Muscle layer of duodenum (tissue), 2 donors: Measurements from ENCODE around the gene LDLRAD2.

Experiments used
- H3K27ac ChIP-seq: one replicate; pipeline ENCODE4 v1.7.0; 2013; ENCODE audit warnings: mild to moderate bottlenecking, low read length
- H3K27me3 ChIP-seq: one replicate; pipeline ENCODE4 v1.7.0; 2013; ENCODE audit warnings: low read depth, mild to moderate bottlenecking, control low read depth, low read length
- H3K36me3 ChIP-seq, 2 donors: one replicate each; pipeline ENCODE4 v1.7.0; 2013; ENCODE audit warnings: low read length in 2 of 2, control low read depth in 1 of 2, mild to moderate bottlenecking in 1 of 2; ENCODE audit not compliant: insufficient read depth in 2 of 2, control insufficient read depth in 1 of 2
- H3K4me1 ChIP-seq, 2 donors: one replicate each; pipeline ENCODE4 v1.7.0; 2013; ENCODE audit warnings: low read length in 2 of 2, mild to moderate bottlenecking in 2 of 2, control low read depth in 1 of 2, moderate library complexity in 1 of 2; ENCODE audit not compliant: insufficient read depth in 2 of 2, control insufficient read depth in 1 of 2
- H3K4me3 ChIP-seq, 2 donors: one replicate each; pipeline ENCODE4 v1.7.0; 2013; ENCODE audit warnings: low read length in 2 of 2, low read depth in 1 of 2, mild to moderate bottlenecking in 1 of 2
- H3K9me3 ChIP-seq, 2 donors: one replicate each; pipeline ENCODE4 v1.7.0; 2013; ENCODE audit warnings: low read length in 2 of 2, control low read depth in 1 of 2, mild to moderate bottlenecking in 1 of 2; ENCODE audit not compliant: control insufficient read depth in 1 of 2
- donor health status: healthy.

LDLRAD2 gene

DNA sequence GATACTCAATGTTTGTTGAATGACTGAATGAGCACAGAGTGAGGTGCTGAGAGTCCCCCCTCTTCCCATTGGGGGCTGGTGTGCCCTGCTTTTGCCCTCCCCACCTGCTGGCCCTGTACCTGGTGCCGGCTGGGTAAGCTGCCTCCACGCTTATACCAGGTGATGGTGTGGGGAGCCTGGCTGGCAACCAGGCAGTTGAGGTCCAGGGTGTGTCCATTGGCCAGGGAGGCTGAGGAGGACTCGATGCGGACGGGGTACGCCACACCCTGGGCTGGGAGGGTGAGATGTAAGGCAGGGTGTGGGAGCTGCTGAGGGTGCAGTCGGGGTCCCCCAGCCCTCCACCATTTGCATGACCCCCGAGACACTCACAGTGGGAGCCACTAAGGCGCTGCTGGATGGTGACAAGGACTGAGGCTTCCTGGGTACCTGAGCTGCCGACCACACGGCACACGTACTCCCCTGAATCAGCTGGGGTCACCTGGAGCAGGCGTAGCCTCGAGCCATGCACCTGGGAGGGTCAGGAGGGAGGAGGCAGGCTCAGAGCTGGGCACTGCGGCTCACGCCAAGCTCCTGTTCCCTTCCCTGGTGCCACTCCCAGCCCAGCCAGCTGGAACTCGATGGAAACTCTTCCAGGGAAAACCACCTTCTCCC is 36.6 kb downstream of the LDLRAD2 start:
- Histone ChIP-seq H3K36me3 (peaks cover 52 to 86% of the 10 kb centered on the region in 2 donors), H3K27ac (no peak overlapping the region), H3K27me3 (no peaks in the 10 kb centered on the region), H3K4me3 (no peak overlapping the region), H3K9me3 (no peaks in the 10 kb centered on the region), H3K4me1 (no peaks in the 10 kb centered on the region)

- H3K27me3 ChIP-seq: no peaks in the 10 kb centered on the region
- H3K36me3 ChIP-seq: peaks cover 48 to 88% of the 10 kb centered on the region in 2 donors
- H3K9me3 ChIP-seq: no peaks in the 10 kb centered on the region
- no peak overlapping the region for H3K27ac ChIP-seq
- H3K4me3 ChIP-seq: no peak overlapping the region
- H3K4me1 ChIP-seq: no peaks in the 10 kb centered on the region
These were observed 38.0 kb downstream of the LDLRAD2 start for GRCh38 chr1:21849909-21850576.

- Histone ChIP-seq H3K9me3 (no peaks in the 10 kb centered on the region), H3K4me1 (no peaks in the 10 kb centered on the region), H3K27ac (no peak overlapping the region), H3K36me3 (peaks cover 44 to 91% of the 10 kb centered on the region in 2 donors), H3K4me3 (no peak overlapping the region), H3K27me3 (no peaks in the 10 kb centered on the region)
These were observed 39.6 kb downstream of the LDLRAD2 start for GRCh38 chr1:21851430-21852250.

GRCh38 chr1:21852282-21853130 is 40.4 kb downstream of the LDLRAD2 start:
- Histone ChIP-seq H3K4me1 (no peaks in the 10 kb centered on the region), H3K36me3 (peaks cover 43 to 95% of the 10 kb centered on the region in 2 donors), H3K27me3 (no peaks in the 10 kb centered on the region), H3K4me3 (no peak overlapping the region), H3K27ac (no peak overlapping the region), H3K9me3 (no peaks in the 10 kb centered on the region)

- H3K4me1 ChIP-seq: no peaks in the 10 kb centered on the region
- no peaks in the 10 kb centered on the region for H3K27me3 ChIP-seq
- H3K9me3 ChIP-seq: no peaks in the 10 kb centered on the region
- H3K27ac ChIP-seq: no peak overlapping the region
- H3K4me3 ChIP-seq: no peak overlapping the region
- peaks cover 37 to 95% of the 10 kb centered on the region in 2 donors for H3K36me3 ChIP-seq
These were observed 41.0 kb downstream of the LDLRAD2 start for GRCh38 chr1:21853131-21853427.

DNA sequence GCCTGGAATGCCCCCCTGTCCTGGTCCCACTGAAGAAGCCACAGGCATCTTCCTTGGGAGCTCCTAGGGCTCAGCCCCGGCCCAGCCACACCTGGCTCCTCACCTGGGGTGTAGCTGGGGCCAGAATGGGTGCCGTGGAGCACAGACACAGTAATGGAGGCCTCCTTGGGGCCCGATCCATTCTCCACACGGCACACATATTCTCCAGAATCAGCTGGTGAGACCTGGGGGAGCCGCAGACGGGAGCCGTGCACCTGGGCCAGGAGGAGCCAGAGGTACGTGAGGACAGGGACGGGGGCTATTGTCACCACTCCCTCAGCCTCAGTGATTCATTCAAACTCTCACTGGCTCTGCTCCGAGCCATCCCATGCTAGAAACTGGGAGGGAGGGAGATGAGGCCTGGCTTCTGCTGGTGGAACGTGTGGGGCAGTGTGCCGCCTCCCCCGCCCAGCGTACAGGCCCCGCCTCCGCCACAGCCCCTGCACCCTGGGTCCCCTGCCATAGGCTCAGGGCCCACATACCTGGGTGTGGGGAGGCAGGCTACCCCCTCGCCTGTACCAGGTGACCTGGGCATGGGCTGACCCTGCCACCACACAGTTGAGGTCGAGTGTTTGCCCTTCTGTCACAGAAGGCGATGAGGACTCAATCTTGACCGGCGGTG is 42.2 kb downstream of the LDLRAD2 start:
- H3K27ac ChIP-seq: no peak overlapping the region
- H3K36me3 ChIP-seq: peaks cover 30 to 95% of the 10 kb centered on the region in 2 donors
- H3K9me3 ChIP-seq: no peaks in the 10 kb centered on the region
- no peaks in the 10 kb centered on the region for H3K4me1 ChIP-seq
- no peak overlapping the region for H3K4me3 ChIP-seq
- no peaks in the 10 kb centered on the region for H3K27me3 ChIP-seq

- Histone ChIP-seq H3K36me3 (peaks cover 29 to 95% of the 10 kb centered on the region in 2 donors), H3K27me3 (no peaks in the 10 kb centered on the region), H3K4me1 (no peaks in the 10 kb centered on the region), H3K27ac (no peak overlapping the region), H3K9me3 (no peaks in the 10 kb centered on the region), H3K4me3 (no peak overlapping the region)
These were observed 42.7 kb downstream of the LDLRAD2 start for GRCh38 chr1:21854751-21855131.

GRCh38 chr1:21855257-21856096 is 43.4 kb downstream of the LDLRAD2 start:
- Histone ChIP-seq H3K36me3 (peaks cover 33 to 95% of the 10 kb centered on the region in 2 donors), H3K27me3 (no peaks in the 10 kb centered on the region), H3K4me1 (no peaks in the 10 kb centered on the region), H3K9me3 (no peaks in the 10 kb centered on the region), H3K4me3 (no peak overlapping the region), H3K27ac (no peak overlapping the region)

DNA sequence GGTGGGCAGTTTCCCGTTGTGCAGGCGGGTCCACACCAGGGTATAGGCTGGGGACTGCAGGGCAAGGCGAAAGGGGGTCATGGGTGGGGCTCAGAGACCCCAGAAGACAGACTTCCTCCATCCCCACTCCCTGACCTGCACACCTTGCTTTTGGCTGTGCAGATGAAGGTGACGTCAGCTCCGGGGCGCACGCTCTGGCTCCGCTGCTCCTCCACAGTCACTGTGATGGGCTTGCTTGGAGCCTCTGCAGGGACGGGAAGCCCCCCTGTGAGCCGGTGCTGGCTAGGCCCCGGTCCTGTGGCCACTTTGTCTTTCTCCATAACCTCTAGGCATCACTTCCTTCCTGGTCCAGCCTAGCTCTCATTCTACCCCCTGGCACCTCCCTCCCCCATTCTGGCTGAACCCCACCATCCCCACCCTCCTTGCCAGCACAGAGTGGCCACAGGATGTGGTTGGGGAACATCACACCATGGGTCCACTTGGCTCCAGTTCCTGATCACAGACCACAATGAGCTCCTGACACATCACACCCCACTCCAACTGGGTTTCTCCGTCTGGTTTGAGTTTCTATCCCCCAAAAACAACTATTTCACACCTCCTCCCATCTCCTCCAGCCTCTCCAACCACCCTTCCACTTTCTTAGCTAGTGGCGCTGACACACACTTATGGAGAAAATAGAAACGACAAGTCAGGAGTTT is 45.2 kb downstream of the LDLRAD2 start:
- H3K4me1 ChIP-seq: no peaks in the 10 kb centered on the region
- H3K36me3 ChIP-seq: peaks cover 39 to 95% of the 10 kb centered on the region in 2 donors
- H3K4me3 ChIP-seq: no peak overlapping the region
- no peaks in the 10 kb centered on the region for H3K27me3 ChIP-seq
- H3K9me3 ChIP-seq: no peaks in the 10 kb centered on the region
- no peak overlapping the region for H3K27ac ChIP-seq
